Hematopoietic multipotent progenitor cell (in vitro differentiated cells): ENCODE results near the gene TMEM145. TPM values are rescaled to one million over a fixed set of nuclear protein-coding genes. Genes with fewer than 3 reads are reported as not detected.
"Not testable (repeated sequence)": the region's sequence is repeated elsewhere in the genome, so short reads cannot be mapped to it uniquely, and the experiment has no call there.

Experiments
- DNase-seq, 3 donors: peaks; one replicate each; pipeline ENCODE4 v3.0.0-alpha.2; 2011 to 2015; ENCODE audit warnings: low read depth in 2 of 3, low spot score in 2 of 3
- total RNA-seq: library from RNA; depleted of rRNA; stranded (reverse); fragments of >200 nt; gene quantifications from one replicate; pipeline ENCODE4 v1.2.3, GENCODE V29; 2012

The TMEM145 gene
- total RNA-seq, 1 donor = not detected

DNA sequence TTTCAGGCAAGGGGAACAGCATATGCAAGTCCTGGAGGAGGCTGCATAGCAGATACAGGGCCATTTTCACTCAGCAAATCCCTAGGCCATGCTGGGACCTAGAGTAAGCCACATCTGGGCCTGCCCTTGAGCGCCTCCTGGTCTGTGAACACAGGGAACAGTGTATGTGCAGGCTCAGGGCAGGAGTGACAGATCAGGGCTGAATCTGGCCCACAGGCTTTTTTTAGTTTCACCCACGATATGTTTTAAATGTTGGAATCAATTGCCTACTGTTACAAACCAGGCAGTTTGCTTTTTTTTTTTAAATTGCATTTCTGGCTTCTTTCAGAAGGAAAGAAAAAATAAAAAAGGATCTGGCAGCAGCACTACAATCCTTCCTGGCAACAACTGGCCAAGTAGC, 1.5 kb upstream of the TMEM145 start:
- no peak for DNase-seq

DNA sequence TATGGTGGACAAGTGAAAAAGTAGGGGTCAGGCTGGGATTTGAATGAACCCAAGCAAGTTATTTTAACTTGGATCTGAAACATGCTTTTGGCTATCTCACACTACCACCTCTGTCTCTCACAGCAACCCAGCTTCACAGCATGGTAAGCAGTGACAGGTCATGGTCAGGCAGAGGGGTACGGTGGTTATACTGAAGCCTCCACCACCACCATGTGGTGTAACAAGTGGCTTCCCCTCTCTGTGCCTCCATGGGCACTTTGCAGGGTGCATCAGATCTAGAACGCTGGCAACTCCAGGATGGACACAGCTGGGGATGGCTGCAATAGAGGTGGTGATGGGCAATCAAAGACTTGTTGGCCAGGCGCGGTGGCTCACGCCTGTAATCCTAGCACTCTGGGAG, 739 bp upstream of the TMEM145 start:
- no peak for DNase-seq

DNA sequence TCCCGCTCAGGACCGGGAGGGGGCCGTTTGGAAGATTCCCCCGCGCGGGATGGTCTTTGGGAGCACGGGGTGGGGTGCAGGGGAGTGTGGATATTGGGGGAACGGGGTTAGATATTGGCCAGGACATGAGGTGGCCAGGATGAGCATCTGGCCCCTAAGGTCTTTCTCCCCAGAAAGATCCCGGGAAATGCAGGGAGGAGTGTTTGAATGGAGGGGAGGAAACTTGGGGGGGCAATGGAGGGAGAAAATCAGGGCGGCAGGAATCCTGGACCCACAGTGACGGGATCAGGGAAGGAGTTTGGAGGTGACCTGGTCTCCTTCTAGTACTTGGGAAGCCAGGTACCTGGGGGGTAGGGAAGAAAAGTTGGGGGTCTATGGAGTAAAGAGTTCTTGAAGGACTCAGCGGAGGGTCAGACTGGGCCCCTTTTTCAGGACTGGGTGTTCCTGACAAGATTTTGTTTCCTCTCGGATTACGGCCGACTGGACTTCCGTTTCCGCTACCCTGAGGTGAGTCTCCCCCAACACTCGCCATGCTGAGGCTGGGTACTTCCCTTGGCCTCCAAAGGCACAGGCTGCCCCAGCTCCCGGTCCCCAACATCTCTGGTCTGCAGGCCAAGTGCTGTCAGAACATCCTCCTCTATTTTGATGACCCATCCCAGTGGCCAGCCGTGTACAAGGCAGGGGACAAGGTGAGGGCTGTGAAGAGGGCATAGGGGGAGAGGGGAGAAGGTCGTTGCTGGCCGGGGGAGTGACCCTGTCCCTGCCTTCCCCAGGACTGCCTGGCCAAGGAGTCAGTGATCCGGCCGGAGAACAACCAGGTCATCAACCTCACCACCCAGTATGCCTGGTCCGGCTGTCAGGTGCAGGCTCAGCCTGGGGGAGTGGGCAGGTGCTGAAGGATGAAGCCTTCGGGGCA, 989 bp downstream of the TMEM145 start:
- no peak for DNase-seq

DNA sequence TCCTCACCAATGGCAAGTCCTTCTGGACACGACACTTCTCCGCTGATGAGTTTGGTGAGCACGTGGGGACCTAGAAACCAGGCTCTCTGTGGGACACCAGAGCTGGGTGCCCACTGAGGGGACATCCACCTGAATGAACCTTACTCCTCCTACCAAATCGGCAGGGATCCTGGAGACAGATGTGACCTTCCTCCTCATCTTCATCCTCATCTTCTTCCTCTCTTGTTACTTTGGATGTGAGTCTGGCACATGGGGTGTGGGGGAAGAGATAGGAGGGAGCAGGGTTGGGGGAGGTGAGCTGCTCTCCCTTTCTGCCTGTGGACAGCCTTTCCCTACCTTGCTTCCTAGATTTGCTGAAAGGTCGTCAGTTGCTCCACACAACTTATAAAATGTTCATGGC, 1.9 kb downstream of the TMEM145 start:
- no peak for DNase-seq

DNA sequence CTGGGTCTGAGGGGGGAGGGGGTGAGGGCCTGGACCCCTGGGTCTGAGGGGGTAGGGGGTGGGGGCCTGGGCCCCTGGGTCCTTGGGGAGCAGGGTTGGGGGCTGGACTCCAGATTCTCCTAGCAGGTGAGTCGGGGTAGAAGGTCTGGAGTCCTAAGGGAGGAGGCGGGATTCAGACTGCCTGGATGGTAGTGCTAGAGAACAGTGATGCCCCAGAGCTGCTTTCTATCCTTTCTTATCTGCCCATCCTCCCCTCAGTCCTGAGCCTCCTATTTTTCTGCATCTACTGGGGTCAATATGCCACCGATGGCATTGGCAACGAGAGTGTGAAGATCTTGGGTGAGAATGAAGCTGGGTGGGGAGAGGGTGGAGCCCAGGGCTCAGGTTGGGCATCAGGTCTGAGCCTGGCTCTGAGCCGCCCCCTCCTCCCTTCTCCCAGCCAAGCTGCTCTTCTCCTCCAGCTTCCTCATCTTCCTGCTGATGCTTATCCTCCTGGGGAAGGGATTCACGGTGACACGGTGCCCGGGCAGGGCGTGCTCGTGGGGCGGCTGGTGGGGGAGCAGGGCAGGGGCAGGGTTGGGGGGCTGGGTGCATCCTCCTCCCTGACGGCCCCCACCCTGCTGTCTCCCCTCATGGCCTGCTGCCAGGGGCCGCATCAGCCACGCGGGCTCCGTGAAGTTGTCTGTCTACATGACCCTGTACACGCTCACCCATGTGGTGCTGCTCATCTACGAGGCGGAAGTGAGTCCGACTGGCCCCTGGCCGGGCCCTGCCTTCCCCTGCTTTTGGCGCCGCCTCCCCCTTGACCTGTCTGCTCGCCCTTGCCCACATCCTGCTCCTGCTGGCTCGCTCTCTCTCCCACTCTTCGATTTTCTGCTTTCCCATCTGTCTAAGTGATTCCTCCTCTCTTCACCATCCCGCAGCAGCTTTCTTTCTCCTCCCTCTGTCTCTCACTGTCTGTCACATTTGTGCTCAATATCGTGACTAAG, 3.4 kb downstream of the TMEM145 start:
- no peak for DNase-seq

DNA sequence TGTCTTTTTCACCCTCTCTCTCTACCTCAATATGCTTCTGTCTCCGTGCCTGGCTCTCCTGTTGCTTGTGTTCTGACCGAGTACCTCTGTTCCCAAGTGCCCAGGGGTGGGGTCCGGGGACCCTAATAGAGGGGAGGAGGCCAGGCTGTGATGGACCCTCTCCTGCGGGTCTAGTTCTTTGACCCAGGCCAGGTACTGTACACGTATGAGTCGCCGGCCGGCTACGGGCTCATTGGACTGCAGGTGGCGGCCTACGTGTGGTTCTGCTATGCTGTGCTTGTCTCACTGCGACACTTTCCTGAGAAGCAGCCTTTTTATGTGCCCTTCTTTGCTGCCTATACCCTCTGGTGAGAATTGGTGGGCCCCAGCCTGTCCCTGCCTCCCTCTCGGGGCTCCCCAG, 4.4 kb downstream of the TMEM145 start:
- no peak for DNase-seq

DNA sequence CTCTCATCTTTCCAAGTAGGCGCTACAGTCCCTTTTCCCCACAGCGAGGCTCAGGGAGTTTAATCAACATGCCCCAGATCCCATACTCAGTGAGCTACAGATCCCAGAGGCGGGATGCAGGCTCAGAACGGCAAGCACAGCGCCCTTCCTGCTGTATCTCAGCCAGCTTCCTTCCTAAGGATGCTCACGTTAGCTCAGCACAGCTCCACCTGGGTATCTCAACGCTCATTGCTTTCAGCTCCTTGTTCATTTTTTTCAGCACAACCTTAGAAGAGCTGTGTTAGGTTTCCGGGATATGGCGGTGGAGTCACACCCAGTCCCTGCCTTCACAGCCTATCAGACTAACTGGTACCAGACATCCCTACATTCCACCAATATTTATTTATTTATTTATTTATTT, 9.2 kb downstream of the TMEM145 start:
- no peak for DNase-seq

DNA sequence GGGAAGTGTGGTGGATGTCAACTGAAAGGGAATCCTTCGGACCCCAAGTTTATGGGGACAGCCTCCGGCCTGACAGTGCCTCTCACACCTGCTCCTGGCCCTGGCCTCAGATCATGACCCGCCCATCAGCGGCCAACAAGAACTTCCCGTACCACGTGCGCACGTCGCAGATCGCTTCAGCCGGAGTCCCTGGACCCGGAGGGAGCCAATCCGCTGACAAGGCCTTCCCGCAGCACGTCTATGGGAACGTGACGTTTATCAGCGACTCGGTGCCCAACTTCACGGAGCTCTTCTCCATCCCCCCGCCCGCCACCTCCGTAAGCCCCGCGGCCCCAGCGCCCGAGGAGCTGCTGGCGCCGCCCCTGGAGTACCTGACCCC, 10.4 kb downstream of the TMEM145 start:
- no peak for DNase-seq

DNA sequence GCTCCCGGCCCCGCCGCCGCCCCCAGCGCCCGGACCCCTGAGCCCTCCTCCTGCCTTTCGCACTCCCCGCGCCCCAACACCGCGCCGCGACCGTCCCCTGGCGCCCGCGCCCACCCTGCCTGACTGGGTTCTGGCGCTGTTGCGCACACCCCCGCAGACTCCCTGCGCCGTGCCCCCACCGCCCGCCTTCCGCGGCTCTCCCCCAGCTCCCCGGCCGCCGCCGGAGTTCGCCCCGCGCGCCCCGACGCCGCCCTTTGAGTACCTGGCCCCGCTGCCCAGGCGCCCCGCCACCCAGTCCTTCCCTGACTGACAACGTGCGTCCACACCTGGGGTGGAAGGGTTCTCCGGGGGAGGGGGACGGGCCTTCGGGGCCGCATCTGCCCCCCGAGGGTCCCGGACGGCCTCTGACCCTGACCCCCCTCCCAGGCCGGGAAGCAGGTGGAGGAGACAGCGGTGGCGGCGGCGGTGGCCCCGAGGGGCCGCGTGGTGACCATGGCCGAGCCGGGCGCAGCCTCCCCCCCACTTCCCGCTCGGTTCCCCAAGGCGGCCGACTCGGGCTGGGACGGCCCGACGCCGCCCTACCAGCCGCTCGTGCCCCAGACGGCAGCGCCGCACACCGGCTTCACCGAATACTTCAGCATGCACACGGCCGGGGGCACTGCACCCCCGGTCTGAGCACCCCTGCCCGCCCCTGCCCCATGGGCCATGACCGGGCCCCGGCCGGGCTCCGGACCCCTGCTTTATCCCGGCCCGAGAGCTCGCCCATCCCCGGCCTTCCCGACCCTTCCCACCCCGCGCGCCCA, 10.9 kb downstream of the TMEM145 start:
- DNase-seq = peak in 1 of 3 donors; percentile 33

DNA sequence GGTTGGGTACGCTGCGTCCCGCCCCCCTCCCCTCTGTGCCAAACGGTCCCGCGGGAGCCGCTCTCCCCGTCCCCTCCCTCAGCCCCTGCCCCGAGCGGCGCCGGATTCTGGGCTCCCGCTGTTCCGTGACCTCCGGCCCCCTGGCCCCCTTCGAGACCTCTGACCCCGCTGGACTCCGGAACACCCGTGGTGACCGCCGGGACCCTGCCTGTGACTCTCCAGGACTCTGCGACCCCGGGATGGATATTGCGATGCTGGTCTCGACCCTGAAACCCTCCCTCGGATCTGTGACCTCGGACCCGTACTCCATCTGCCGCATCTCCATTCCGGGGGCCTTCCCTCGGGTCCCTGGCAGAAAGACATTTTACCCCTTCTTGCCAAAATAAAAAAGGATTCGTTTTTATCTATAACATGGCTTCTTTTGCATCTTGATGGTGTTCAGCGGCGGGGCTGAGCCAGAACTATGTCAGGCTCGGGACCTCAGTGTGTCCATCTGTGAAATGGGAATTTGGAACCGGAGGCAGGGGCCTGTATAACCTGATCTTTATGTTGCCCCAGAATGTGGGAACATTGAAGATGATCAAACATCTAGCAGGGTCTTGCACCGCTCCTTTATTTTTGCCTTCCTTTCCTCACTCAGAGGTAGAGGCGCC, 11.7 kb downstream of the TMEM145 start:
- DNase-seq = no peak

DNA sequence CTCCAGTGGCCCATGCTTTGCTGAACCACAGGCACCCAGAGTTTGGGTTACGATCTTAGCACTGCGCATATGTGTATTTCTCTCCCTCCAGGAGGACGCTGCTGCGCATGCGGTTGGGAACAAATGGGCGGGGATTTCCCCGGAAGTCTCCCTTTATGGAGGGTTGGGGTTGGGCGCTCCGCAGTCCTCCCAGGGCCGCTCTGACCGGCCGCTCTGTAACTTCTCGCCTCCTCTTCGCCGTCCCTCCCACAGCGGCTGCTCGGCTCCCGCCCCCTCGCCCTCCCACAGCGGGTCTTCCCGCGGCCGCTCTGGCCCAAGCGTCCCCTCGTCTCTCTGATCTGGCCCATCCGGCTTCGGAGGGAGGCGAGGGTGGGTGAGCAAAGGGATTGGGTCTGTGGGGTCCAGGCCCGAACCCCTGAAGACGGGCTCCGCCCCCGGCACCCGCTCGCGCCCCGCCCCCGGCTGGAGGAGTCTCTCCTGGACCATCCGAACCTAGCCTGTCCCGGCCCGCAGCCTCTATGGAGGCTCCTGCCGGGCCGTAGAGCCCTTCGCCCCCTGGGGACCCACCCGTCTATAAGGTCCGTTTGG, 12.3 kb downstream of the TMEM145 start, which contains the start of gene MEGF8:
Gene MEGF8, plus strand, starts transcription at position 328 of the 588 bp plus-strand sequence. CDS start 609 bp downstream, outside the sequence.
- DNase-seq = peak; percentile 90 to 99 (median 99)

DNA sequence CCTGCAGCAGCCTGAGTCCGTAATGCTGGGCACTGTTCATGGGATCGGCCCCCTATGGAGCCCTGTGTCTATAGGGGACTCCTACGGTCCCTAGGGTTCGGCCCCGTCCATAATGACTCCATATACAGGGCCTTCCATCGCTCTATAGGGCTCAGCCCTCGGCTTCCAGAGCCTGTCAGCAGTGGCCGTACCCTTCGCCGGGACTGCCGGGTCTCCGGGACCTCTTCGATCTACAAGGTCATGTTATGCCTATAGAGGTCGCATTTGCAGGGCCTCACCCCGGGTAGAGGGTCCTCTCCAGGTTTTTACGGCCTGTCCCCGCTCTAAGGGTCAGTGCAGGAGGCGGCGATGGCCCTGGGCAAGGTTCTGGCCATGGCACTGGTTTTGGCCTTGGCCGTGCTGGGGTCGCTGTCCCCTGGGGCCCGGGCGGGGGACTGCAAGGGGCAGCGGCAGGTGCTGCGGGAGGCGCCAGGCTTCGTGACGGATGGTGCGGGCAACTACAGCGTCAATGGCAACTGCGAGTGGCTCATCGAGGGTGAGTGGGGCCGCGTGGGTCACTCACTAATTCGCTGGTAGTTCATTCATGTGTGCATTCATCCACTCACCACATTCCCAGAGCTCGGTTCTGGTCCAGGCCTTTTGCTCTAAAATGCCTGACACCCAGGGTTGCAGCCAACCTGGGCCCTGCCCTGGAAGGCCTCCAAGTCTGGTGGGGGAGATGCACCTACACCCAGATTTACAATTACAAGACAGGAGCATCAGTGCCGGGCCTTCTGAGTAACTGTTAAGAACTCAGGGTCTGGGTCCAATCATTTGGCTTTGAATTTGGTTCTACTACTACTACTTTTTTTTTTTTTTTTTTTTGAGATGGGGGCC, 13.0 kb downstream of the TMEM145 start:
- peak in 1 of 3 donors; percentile 34 for DNase-seq

DNA sequence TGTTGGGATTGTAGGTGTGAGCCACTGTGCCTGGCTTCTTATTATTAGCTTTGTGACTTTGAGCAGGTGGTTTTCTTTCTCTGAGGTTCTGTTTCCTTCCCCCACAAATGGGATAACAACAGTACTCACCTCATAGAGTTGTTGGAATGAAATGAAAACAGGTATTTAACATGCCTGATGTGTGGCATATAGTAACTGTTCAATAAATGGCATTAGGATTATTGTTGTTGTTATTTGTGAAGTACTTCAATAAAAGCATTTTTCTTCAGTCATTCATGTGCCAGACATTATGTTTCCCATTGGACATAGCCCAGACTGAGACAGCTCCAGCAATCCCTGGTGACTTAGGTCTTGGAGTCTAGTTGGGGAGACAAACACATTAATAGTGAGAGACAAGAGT, 13.9 kb downstream of the TMEM145 start:
- DNase-seq = no peak

DNA sequence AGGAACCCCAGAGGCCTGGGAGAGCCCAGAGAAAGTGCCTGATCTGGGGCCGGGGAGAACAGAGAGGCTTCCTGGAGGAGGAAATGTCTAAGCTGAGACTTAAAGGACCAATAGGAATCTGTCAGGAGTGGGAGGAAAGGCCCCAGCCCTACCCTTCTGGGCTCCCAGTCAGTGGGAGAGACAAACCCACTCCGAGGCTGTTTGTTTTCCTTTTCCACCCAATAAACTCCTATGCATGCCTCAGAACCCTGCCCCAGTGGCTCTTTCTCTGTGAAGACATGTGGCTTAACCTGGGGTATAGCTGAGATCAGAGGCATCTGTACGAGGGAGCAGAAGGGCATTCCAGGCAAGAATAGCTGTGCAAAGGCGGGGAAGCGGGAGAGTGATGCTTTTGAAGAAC, 14.3 kb downstream of the TMEM145 start:
- no peak for DNase-seq

DNA sequence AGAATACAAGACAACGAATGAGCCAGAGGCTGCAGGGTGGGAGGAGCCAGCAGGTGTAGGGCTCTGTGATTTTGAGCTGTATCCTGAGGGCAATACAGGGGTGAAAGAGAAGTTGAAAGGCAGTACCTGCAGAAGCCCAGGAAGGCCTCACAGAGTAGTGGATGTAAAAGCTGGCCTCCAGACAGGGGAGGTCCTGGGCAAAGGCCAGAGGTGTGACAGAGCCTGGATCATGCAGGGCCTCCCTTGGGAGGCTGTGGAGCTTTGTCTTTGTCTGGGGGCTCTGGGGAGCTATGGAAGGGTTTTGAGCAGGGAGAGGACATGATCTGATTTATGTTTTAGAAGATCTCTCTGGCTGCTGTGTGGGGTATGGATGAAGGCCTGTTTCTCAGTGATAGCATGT, 15.0 kb downstream of the TMEM145 start:
- no peak for DNase-seq

DNA sequence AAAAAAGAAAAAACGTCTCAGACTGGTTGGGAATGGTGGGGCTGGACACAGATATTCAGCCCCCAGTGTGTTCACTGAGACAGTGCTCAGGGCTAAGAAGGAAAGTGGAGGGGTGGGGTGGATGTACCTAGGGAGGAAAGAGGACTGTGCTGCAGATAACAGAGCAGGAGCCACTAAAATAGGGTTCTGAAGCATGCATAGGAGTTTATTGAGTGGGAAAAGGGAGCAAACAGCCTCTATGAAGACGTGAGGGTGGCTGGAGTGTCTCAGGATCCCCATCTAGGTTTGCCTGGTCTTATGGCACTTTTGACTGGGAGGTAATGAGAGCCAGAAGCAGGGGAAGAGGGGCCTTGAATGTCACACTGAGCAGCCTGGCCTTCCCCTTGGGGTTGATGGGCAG, 15.7 kb downstream of the TMEM145 start:
- DNase-seq = no peak

DNA sequence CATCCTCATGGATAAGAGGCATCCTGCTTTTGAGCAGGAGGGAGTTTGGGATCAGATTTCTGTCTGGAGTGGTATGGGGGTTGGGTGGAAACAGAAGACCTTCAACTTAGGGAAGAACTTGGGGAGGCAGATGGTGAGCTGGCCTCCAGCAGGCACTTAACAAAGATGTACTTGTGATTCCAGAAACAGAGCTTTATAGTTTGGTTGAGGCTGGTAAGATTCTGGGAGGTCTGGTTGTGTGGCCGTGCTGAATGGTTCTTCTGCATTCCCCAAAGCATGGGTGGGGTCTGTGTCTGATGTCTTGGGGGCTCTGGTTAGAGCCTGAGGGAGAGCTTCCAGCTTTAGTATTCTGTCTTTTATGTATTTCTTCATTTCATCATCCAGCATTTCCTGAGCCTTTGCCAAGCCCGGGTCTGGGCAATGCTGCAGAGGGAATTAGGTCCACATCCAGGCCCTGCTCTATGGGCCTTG, 17.2 kb downstream of the TMEM145 start:
- DNase-seq = no peak

DNA sequence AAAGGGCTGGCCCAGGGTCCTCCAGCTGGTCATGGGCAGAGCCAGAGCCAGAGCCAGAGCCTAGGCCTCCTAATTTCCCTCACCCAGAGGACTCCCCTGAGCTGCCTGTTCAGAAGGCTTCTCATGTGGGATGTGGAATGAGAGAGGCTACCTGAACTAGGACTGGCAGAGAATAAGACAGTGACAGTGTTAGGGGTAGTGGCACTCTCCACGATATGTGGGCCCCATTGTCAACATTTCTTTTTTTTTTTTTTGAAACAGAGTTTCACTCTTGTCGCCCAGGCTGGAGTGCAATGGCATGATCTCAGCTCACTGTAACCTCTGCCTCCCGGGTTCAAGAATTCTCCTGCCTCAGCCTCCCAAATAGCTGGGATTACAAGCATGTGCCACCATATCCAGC, 18.2 kb downstream of the TMEM145 start:
- not testable (repeated sequence) for DNase-seq

DNA sequence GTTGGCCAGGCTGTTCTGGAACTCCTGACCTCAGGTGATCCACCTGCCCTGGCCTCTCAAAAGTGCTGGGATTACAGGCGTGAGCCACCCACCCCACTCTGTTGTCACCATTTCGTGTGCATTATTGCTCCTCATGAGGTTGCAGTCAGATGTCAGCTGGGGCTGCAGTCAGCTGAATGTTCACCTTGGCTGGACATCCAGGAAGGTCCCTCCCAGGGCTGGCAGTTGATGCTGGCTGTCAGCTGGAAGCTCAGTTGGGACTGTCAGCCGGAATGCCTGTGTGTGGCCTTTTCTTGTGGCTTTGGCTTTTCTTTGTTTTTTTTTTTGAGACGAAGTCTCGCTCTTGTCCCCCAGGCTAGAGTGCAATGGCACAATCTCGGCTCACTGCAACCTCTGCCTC, 18.9 kb downstream of the TMEM145 start:
- DNase-seq = no peak
